Activated naive CD8-positive, alpha-beta T cell treated with anti-CD3 and anti-CD28 coated beads, Interleukin-2, amount 50 U/mL, for 16 hours (primary cell): Measurements from ENCODE around the gene SETBP1.

Source experiments
- DNase-seq: peaks from one replicate; pipeline ENCODE4 v3.0.0-alpha.2; 2020; ENCODE audit warnings: low read depth, low spot score

The SETBP1 gene

GRCh38 chr18:44680273-44681075 lies at the start of gene SETBP1:
Gene SETBP1 (plus strand): TSS chr18:44680888. CDS start chr18:44701347, 20,459 bp downstream.
- no peak for DNase-seq

- no peak for DNase-seq
Measured at GRCh38 chr18:44632469-44633145, 48.1 kb upstream of the SETBP1 start.

- DNase-seq = no peak
Measured at GRCh38 chr18:44635546-44635945, 45.1 kb upstream of the SETBP1 start.

- DNase-seq = no peak
Measured at GRCh38 chr18:44636241-44636640, 44.4 kb upstream of the SETBP1 start.

- DNase-seq = no peak
Measured at GRCh38 chr18:44637210-44638033, 43.3 kb upstream of the SETBP1 start.

GRCh38 chr18:44638034-44638540 lies 42.6 kb upstream of the SETBP1 start:
- no peak for DNase-seq

- DNase-seq = no peak
Measured at GRCh38 chr18:44638811-44639210, 41.9 kb upstream of the SETBP1 start.

GRCh38 chr18:44643004-44643403 lies 37.7 kb upstream of the SETBP1 start:
- no peak for DNase-seq

GRCh38 chr18:44651478-44651877 lies 29.2 kb upstream of the SETBP1 start:
- no peak for DNase-seq

- no peak for DNase-seq
Measured at GRCh38 chr18:44651918-44652572, 28.6 kb upstream of the SETBP1 start.

GRCh38 chr18:44652722-44653121 lies 28.0 kb upstream of the SETBP1 start:
- DNase-seq = no peak

GRCh38 chr18:44654573-44654972 lies 26.1 kb upstream of the SETBP1 start:
- no peak for DNase-seq

- no peak for DNase-seq
Measured at GRCh38 chr18:44655435-44655834, 25.3 kb upstream of the SETBP1 start.

- no peak for DNase-seq
Measured at GRCh38 chr18:44659771-44660170, 20.9 kb upstream of the SETBP1 start.

- DNase-seq = no peak
Measured at GRCh38 chr18:44668270-44668975, 12.3 kb upstream of the SETBP1 start.

- no peak for DNase-seq
Measured at GRCh38 chr18:44671914-44672313, 8.8 kb upstream of the SETBP1 start.

GRCh38 chr18:44672506-44672905 lies 8.2 kb upstream of the SETBP1 start:
- no peak for DNase-seq

GRCh38 chr18:44673256-44673880 lies 7.3 kb upstream of the SETBP1 start:
- DNase-seq = no peak

- no peak for DNase-seq
Measured at GRCh38 chr18:44677933-44678332, 2.8 kb upstream of the SETBP1 start.

GRCh38 chr18:44678725-44679055 lies 2.0 kb upstream of the SETBP1 start:
- no peak for DNase-seq
